Heart left ventricle (tissue), 16 donors: Measurements from ENCODE around the gene AKAP13. TPM values are rescaled to one million over a fixed set of nuclear protein-coding genes. Genes with fewer than 3 reads are reported as not detected.

Experiments
- ATAC-seq, 4 donors: fragments of 200-7000 bp; cut with Tn5 transposase; one replicate each; pipeline ENCODE4 v1.9.1; 2020 to 2022; ENCODE audit warnings: moderate library complexity in 4 of 4, mild to moderate bottlenecking in 3 of 4, moderate number of reproducible peaks in 1 of 4
- DNase-seq, 5 donors: peaks; one replicate each; pipeline ENCODE4 v3.0.0-alpha.2; 2020
- H3K27ac ChIP-seq, 12 donors: fragments of 200-600 bp; sonication (generic) in 4 of 12; one replicate each; pipeline versions ENCODE4 v1.5.0 to v1.8.0; 2016 to 2022; ENCODE audit warnings: mild to moderate bottlenecking in 2 of 12
- H3K27me3 ChIP-seq, 9 donors: fragments of 200-600 bp; sonication (generic) in 2 of 9; one replicate each; pipeline versions ENCODE4 v1.5.1 to v1.8.0; 2016 to 2022; ENCODE audit warnings: mild to moderate bottlenecking in 3 of 9
- H3K36me3 ChIP-seq, 9 donors: fragments of 200-600 bp; sonication (generic) in 2 of 9; one replicate each; pipeline versions ENCODE4 v1.5.0 to v1.8.0; 2018 to 2022; ENCODE audit warnings: mild to moderate bottlenecking in 2 of 9
- H3K4me1 ChIP-seq, 12 donors: fragments of 200-600 bp; sonication (generic) in 4 of 12; one replicate each; pipeline versions ENCODE4 v1.5.0 to v1.8.0; 2016 to 2022; ENCODE audit warnings: mild to moderate bottlenecking in 3 of 12
- H3K4me3 ChIP-seq, 12 donors: fragments of 200-600 bp; sonication (generic) in 4 of 12; one replicate each; pipeline versions ENCODE4 v1.5.0 to v1.8.0; 2017 to 2022; ENCODE audit warnings: mild to moderate bottlenecking in 9 of 12, moderate library complexity in 4 of 12
- H3K9me3 ChIP-seq, 12 donors: fragments of 200-600 bp; sonication (generic) in 4 of 12; one replicate each; pipeline versions ENCODE4 v1.5.0 to v1.8.0; 2016 to 2022; ENCODE audit warnings: mild to moderate bottlenecking in 1 of 12
- POLR2A ChIP-seq, 2 donors: fragments of 450-650 bp; IDR thresholded peaks; one replicate each; pipeline ENCODE4 v1.6.1; 2017; ENCODE audit warnings: antibody characterized with exemption in 2 of 2, mild to moderate bottlenecking in 2 of 2, moderate library complexity in 2 of 2
- WGBS, 4 donors: extraction: QIAGEN DNeasy Blood & Tissue Kit in 2 of 4; methylation state at CpG; one replicate each; pipeline versions ENCODE4 v1.1.5 to v1.1.7; 2013 to 2018; 5-methylcytosine and 5-hydroxymethylcytosine counted together
- intact Hi-C, 10 donors: fragments of 100-400 bp; cut with DNase I; formaldehyde crosslinking; loops; one replicate each; pipeline versions ENCODE4 v1.11.1 to v1.14.2; 2022
- polyA plus RNA-seq, 2 donors: library from polyadenylated mRNA; stranded (reverse); fragments of 200-250 nt; gene quantifications; one replicate each; pipeline ENCODE4 v1.2.3, GENCODE V29; 2013
- total RNA-seq, 9 donors: library from RNA; depleted of rRNA in 2 of 9; stranded (reverse); fragments of >200 nt in 2 of 9; fragmentation: NEBNext Ultra II Directional in 3 of 9; extraction: Animal tissue kit (Norgen Biotek cat#: 25700) in 3 of 9; gene quantifications; one replicate each; pipeline versions ENCODE4 v1.1.0 to v1.2.4, GENCODE V29; 2016 to 2023
- TF ChIP-seq, protein P1 (sequence below), 12 donors: fragments of 200-600 bp; sonication (generic) in 4 of 12; IDR thresholded peaks; one replicate each; pipeline versions ENCODE4 v1.5.0 to v1.8.0; 2018 to 2022; ENCODE audit warnings: antibody characterized with exemption in 12 of 12, mild to moderate bottlenecking in 5 of 12
- donor health status: ischemic (EF 13 %, LVEDD 7.1; RV severe dilation, severe dysfunction).
- donor health status: healthy with polysubstance abuse.
- donor health status: DM: no; HTN: yes; CAD: no.
- donor health status: DM: no; HTN: no; CAD: no.
- donor health status: ischemic (EF 25% LVEDD 6.9; RV normal size, moderate dysfunction).
- donor health status: ischemic (EF 25% LVEDD 5.7; RV mildly dilated, moderate dysfunction).
- donor health status: healthy.
- donor health status: DM: yes; HTN: yes; CAD: no.
- donor health status: ischemic (EF 35%, LVEDD 5.7; RV mildly dilated, moderate dysfunction).
- donor health status: nonischemic (EF 11% LVEDD 7.7; RV severe dilation, severe dysfunction).
- donor health status: DM: yes; HTN: yes; CAD: no.
- donor health status: PGD.
- donor health status: ischemic (EF 29% LVEDD 5.4; RV normal size, mild dysfunction).
- donor health status: nonischemic (EF 23%, LVEDD 6.1; RV moderate dilation, normal function).

Gene AKAP13
- total and polyA plus RNA-seq, 11 donors, result 124 to 598 (median 340) TPM

GRCh38 chr15:85564686-85565085 is 184.3 kb downstream of the AKAP13 start:
- no peaks in the 10 kb centered on the region for H3K27me3 ChIP-seq
- TF ChIP-seq POLR2A (IDR thresholded peaks at IDR 0.05), result no peak
- TF ChIP-seq, protein P1, sequence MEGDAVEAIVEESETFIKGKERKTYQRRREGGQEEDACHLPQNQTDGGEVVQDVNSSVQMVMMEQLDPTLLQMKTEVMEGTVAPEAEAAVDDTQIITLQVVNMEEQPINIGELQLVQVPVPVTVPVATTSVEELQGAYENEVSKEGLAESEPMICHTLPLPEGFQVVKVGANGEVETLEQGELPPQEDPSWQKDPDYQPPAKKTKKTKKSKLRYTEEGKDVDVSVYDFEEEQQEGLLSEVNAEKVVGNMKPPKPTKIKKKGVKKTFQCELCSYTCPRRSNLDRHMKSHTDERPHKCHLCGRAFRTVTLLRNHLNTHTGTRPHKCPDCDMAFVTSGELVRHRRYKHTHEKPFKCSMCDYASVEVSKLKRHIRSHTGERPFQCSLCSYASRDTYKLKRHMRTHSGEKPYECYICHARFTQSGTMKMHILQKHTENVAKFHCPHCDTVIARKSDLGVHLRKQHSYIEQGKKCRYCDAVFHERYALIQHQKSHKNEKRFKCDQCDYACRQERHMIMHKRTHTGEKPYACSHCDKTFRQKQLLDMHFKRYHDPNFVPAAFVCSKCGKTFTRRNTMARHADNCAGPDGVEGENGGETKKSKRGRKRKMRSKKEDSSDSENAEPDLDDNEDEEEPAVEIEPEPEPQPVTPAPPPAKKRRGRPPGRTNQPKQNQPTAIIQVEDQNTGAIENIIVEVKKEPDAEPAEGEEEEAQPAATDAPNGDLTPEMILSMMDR (IDR thresholded peaks at IDR 0.05), result no peak
- H3K4me1 ChIP-seq, result peaks cover 0 to 57% (median 36%) of the 10 kb centered on the region in 12 donors
- H3K9me3 ChIP-seq, result no peaks in the 10 kb centered on the region
- ATAC-seq (peak in 1 of 4 donors; percentile 30), DNase-seq (no peak)
- intact Hi-C loops, result no loop called here
- 9 to 16% (median 11%) methylated on average over 2 of the region's 2 CpGs for WGBS, 4 donors
- H3K4me3 ChIP-seq, result no peak overlapping the region
- H3K27ac ChIP-seq, result peak overlapping the region in 3 of 12 donors; percentile 10 to 28 (median 22)
- H3K36me3 ChIP-seq, result peaks cover 0 to 12% (median 0%) of the 10 kb centered on the region in 9 donors

GRCh38 chr15:85568261-85568808 is 187.9 kb downstream of the AKAP13 start:
- H3K4me3 ChIP-seq, result no peak overlapping the region
- H3K9me3 ChIP-seq, result no peaks in the 10 kb centered on the region
- no peak for DNase-seq
- H3K27me3 ChIP-seq, result no peaks in the 10 kb centered on the region
- intact Hi-C loops, result no loop called here
- peak overlapping the region in 8 of 12 donors; percentile 7 to 60 (median 34) for H3K27ac ChIP-seq
- peaks cover 0 to 4% (median 0%) of the 10 kb centered on the region in 9 donors for H3K36me3 ChIP-seq
- WGBS, 4 donors, result 79 to 85% (median 80%) methylated on average over 7 of the region's 7 CpGs
- peaks cover 0 to 71% (median 45%) of the 10 kb centered on the region in 12 donors for H3K4me1 ChIP-seq
- TF ChIP-seq, protein P1 (IDR thresholded peaks at IDR 0.05), result no peak
- no peak for TF ChIP-seq POLR2A (IDR thresholded peaks at IDR 0.05)
- ATAC-seq, result peak in 3 of 4 donors; percentile 49 to 54 (median 50)

DNA sequence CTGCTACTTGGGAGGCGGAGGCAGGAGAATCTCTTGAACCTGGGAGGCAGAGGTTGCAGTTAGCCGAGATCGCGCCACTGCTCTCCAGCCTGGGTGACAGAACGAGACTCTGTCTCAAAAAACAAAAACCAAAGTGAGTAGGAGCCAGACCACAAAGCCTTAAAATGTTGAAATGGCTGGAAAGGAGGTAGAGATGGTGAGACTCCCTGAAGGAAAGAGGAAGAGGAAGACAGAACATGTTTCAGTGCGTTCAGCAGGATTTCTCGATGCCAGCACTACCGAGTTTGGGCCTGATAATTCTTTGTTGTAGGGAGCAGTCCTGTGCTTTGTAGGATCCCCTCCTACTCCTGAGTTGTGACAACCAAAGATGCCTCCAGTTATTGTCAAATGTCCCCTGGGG is 189.9 kb downstream of the AKAP13 start:
- ATAC-seq (peak in 2 of 4 donors; percentile 17 to 47), DNase-seq (no peak)
- Histone ChIP-seq H3K9me3 (no peaks in the 10 kb centered on the region), H3K36me3 (peaks cover 0 to 5% (median 0%) of the 10 kb centered on the region in 9 donors), H3K27ac (peak overlapping the region in 10 of 12 donors; percentile 1 to 70 (median 12)), H3K4me1 (peaks cover 0 to 68% (median 45%) of the 10 kb centered on the region in 12 donors), H3K27me3 (no peaks in the 10 kb centered on the region), H3K4me3 (no peak overlapping the region)
- TF ChIP-seq, protein P1 (IDR thresholded peaks at IDR 0.05), result no peak
- TF ChIP-seq POLR2A (IDR thresholded peaks at IDR 0.05), result no peak
- intact Hi-C loops, result no loop called here
- 87 to 97% (median 92%) methylated on average over 8 of the region's 8 CpGs for WGBS, 4 donors

DNA sequence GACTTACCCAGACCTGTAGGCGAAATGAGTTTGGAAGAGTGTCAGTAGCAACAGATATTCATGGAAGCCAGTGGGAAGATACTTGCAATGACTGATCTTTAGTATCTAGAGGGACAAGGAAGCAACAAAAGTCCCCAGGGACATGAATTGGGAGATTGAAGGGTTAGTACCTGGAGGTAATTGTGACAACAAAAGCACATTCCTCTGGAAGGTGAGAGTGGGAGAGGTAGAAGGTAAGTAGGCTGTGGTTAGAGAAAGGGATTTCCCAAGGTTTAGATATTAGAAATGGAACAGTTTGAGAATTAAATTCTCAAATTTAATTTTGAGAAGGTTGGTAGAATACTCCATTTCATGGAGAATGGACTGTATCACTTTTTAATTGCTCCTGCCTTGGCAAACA is 191.4 kb downstream of the AKAP13 start:
- Histone ChIP-seq H3K27me3 (no peaks in the 10 kb centered on the region), H3K4me3 (no peak overlapping the region), H3K4me1 (peaks cover 0 to 70% (median 54%) of the 10 kb centered on the region in 12 donors), H3K9me3 (no peaks in the 10 kb centered on the region), H3K27ac (peak overlapping the region in 2 of 12 donors; percentile 13 to 25), H3K36me3 (peaks cover 0 to 16% (median 0%) of the 10 kb centered on the region in 9 donors)
- ATAC-seq, result no peak
- DNase-seq, result no peak
- TF ChIP-seq, protein P1 (IDR thresholded peaks at IDR 0.05), result no peak
- no peak for TF ChIP-seq POLR2A (IDR thresholded peaks at IDR 0.05)
- 61 to 84% (median 72%) methylated on average over 1 of the region's 1 CpG for WGBS, 4 donors
- intact Hi-C loops, result no loop called here
